H1 (cell line): ENCODE data around the gene DEDD. TPM values are rescaled to one million over a fixed set of nuclear protein-coding genes. Genes with fewer than 3 reads are reported as not detected.

Experiments used
- CTCF ChIA-PET: fragments of 300-600 bp; sonication (Branson Sonifier 250); formaldehyde crosslinking; loops from one replicate; lab custom pipeline; 2021; ENCODE audit not compliant: partially characterized antibody; lab: Charles Lee
- POLR2A ChIA-PET: fragments of 300-600 bp; sonication (Branson Sonifier 250); formaldehyde crosslinking; loops from one replicate; lab custom pipeline; 2021; ENCODE audit warnings: inconsistent platforms; ENCODE audit not compliant: partially characterized antibody; lab: Charles Lee
- DNase-seq, 2 experiments: peaks; one replicate each; pipeline versions ENCODE4 v3.0.0 to v3.0.0-alpha.2; 2010 to 2022; ENCODE audit warnings: low spot score in 2 of 2, low read depth in 1 of 2, mixed read lengths in 1 of 2
- FAIRE-seq: peaks from 2 replicates; lab custom pipeline; 2011; peaks lifted over from hg19 to GRCh38; lab: Jason Lieb, UNC
- H2AFZ ChIP-seq: 2 replicates; pipeline ENCODE4 v1.8.1; 2012; ENCODE audit warnings: low read length, inconsistent platforms
- H2AK5ac ChIP-seq: 2 replicates; pipeline ENCODE4 v1.6.1; 2013; ENCODE audit warnings: low read depth, low read length
- H2BK120ac ChIP-seq: replicated peaks from 2 replicates; pipeline ENCODE3; 2013; ENCODE audit warnings: low read depth, low read length, inconsistent platforms
- H2BK12ac ChIP-seq: 2 replicates; pipeline ENCODE4 v1.6.1; 2013; ENCODE audit warnings: low read depth, low read length
- H2BK15ac ChIP-seq: 2 replicates; pipeline ENCODE4 v1.6.1; 2013; ENCODE audit warnings: low read length
- H2BK20ac ChIP-seq: 2 replicates; pipeline ENCODE4 v1.6.1; 2013; ENCODE audit warnings: low read length
- H2BK5ac ChIP-seq: 2 replicates; pipeline ENCODE4 v1.6.1; 2013; ENCODE audit warnings: low read depth, low read length
- H3K14ac ChIP-seq: 2 replicates; pipeline ENCODE4 v1.6.1; 2013; ENCODE audit warnings: inconsistent platforms; ENCODE audit not compliant: insufficient read length
- H3K18ac ChIP-seq: 2 replicates; pipeline ENCODE4 v1.6.1; 2013; ENCODE audit warnings: low read length; ENCODE audit errors: extremely low read depth
- H3K23ac ChIP-seq: 2 replicates; pipeline ENCODE4 v1.6.1; 2013; ENCODE audit warnings: inconsistent platforms; ENCODE audit not compliant: insufficient read length
- H3K23me2 ChIP-seq: 2 replicates; pipeline ENCODE4 v1.6.1; 2013; ENCODE audit warnings: low read depth, low read length
- H3K27ac ChIP-seq: 2 replicates; pipeline ENCODE4 v1.6.1; 2011; ENCODE audit warnings: low read depth, low read length, inconsistent platforms
- H3K27me3 ChIP-seq, 4 experiments: replicated peaks in 1 of 4; 1 replicate in 1 of 4; 2 replicates in 3 of 4; pipeline versions ENCODE4 v1.6.1 to v1.8.1; 2011 to 2013; ENCODE audit warnings: low read length in 3 of 4, mild to moderate bottlenecking in 3 of 4, inconsistent platforms in 2 of 4, mixed read lengths in 2 of 4, moderate library complexity in 1 of 4; ENCODE audit not compliant: control insufficient read depth in 3 of 4, insufficient read depth in 3 of 4; ENCODE audit errors: extremely low read depth in 1 of 4
- H3K36me3 ChIP-seq, 4 experiments: 2 replicates each; pipeline versions ENCODE4 v1.6.1 to v1.8.1; 2011 to 2013; ENCODE audit warnings: mild to moderate bottlenecking in 4 of 4, low read length in 3 of 4, moderate library complexity in 2 of 4, control low read depth in 1 of 4, inconsistent platforms in 1 of 4; ENCODE audit not compliant: insufficient read depth in 4 of 4, control insufficient read depth in 2 of 4
- H3K4ac ChIP-seq: replicated peaks from 2 replicates; pipeline ENCODE3; 2013; ENCODE audit warnings: low read length, low read depth, mixed read lengths, inconsistent platforms; ENCODE audit not compliant: insufficient read length
- H3K4me1 ChIP-seq, 4 experiments: replicated peaks in 1 of 4; 1 replicate in 1 of 4; 2 replicates in 3 of 4; pipeline versions ENCODE4 v1.6.1 to v1.8.1; 2011 to 2013; ENCODE audit warnings: low read length in 3 of 4, inconsistent platforms in 2 of 4, mixed read lengths in 1 of 4; ENCODE audit not compliant: insufficient read depth in 4 of 4, control insufficient read depth in 3 of 4
- H3K4me2 ChIP-seq, 2 experiments: 2 replicates each; pipeline versions ENCODE4 v1.6.1 to v1.8.1; 2011 to 2013; ENCODE audit warnings: low read depth in 2 of 2, low read length in 2 of 2, control low read depth in 1 of 2, inconsistent platforms in 1 of 2, mild to moderate bottlenecking in 1 of 2; ENCODE audit not compliant: insufficient read depth in 1 of 2
- H3K4me3 ChIP-seq, 4 experiments: fragments of 200-600, 300-600 bp in 1 of 4; sonication (generic), shearing (Covaris generic), sonication (Bioruptor Twin) in 1 of 4; 2 replicates each; pipeline versions ENCODE4 v1.5.1 to v1.8.1; 2011 to 2016; ENCODE audit warnings: low read length in 4 of 4, low read depth in 3 of 4, control low read depth in 2 of 4, inconsistent platforms in 2 of 4, mild to moderate bottlenecking in 2 of 4, mixed read lengths in 1 of 4, moderate library complexity in 1 of 4; ENCODE audit not compliant: insufficient read depth in 2 of 4; ENCODE audit errors: extremely low read depth in 1 of 4
- H3K56ac ChIP-seq: replicated peaks from 2 replicates; pipeline ENCODE3; 2013; ENCODE audit warnings: low read depth, mild to moderate bottlenecking, mixed read lengths, low read length, inconsistent platforms; ENCODE audit not compliant: insufficient read length
- H3K79me1 ChIP-seq: 2 replicates; pipeline ENCODE4 v1.6.1; 2013; ENCODE audit warnings: low read depth, low read length, control low read depth
- H3K79me2 ChIP-seq, 2 experiments: 2 replicates each; pipeline versions ENCODE4 v1.6.1 to v1.8.1; 2012 to 2013; ENCODE audit warnings: low read length in 2 of 2, mild to moderate bottlenecking in 2 of 2, inconsistent platforms in 1 of 2; ENCODE audit not compliant: insufficient read depth in 2 of 2, control insufficient read depth in 1 of 2
- H3K9ac ChIP-seq, 4 experiments: replicated peaks in 1 of 4; 1 replicate in 1 of 4; 2 replicates in 3 of 4; pipeline versions ENCODE4 v1.6.1 to v1.8.1; 2011 to 2013; ENCODE audit warnings: low read depth in 3 of 4, low read length in 3 of 4, control low read depth in 2 of 4, mild to moderate bottlenecking in 2 of 4, moderate library complexity in 2 of 4, inconsistent platforms in 1 of 4; ENCODE audit errors: extremely low read depth in 1 of 4
- H3K9me3 ChIP-seq, 2 experiments: 2 replicates each; pipeline versions ENCODE4 v1.6.1 to v1.8.1; 2012 to 2013; ENCODE audit warnings: mild to moderate bottlenecking in 2 of 2, moderate library complexity in 2 of 2, control low read depth in 1 of 2, inconsistent platforms in 1 of 2, low read depth in 1 of 2, low read length in 1 of 2, mixed read lengths in 1 of 2; ENCODE audit not compliant: insufficient read depth in 2 of 2
- H4K20me1 ChIP-seq, 2 experiments: replicated peaks in 1 of 2; 2 replicates each; pipeline versions ENCODE3 to v1.8.1; 2011 to 2013; ENCODE audit warnings: inconsistent platforms in 2 of 2, low read length in 2 of 2, mild to moderate bottlenecking in 1 of 2; ENCODE audit not compliant: insufficient read depth in 2 of 2, control insufficient read depth in 1 of 2
- H4K5ac ChIP-seq: 2 replicates; pipeline ENCODE4 v1.6.1; 2013; ENCODE audit warnings: low read length, low read depth, mixed read lengths, inconsistent platforms; ENCODE audit not compliant: insufficient read length
- H4K8ac ChIP-seq: 2 replicates; pipeline ENCODE4 v1.8.0; 2013; ENCODE audit warnings: mild to moderate bottlenecking, moderate library complexity, low read length, inconsistent platforms; ENCODE audit not compliant: insufficient read depth; ENCODE audit errors: extremely low read depth
- H4K91ac ChIP-seq: replicated peaks from 2 replicates; pipeline ENCODE3; 2013; ENCODE audit warnings: low read length, mixed read lengths, inconsistent platforms; ENCODE audit not compliant: insufficient read length
- CBX8 ChIP-seq: fragments of 300-800, 300-1000 bp; sonication (generic); IDR thresholded peaks from 2 replicates; pipeline ENCODE4 v1.7.1; 2016; ENCODE audit warnings: low read depth, low read length, borderline replicate concordance
- EP300 ChIP-seq, 2 experiments: IDR thresholded peaks; 1 replicate in 1 of 2; 2 replicates in 1 of 2; pipeline ENCODE4 v1.6.1; 2011 to 2012; ENCODE audit warnings: low read depth in 2 of 2, low read length in 2 of 2, mild to moderate bottlenecking in 2 of 2, borderline replicate concordance in 1 of 2, inconsistent platforms in 1 of 2, moderate library complexity in 1 of 2
- GTF2F1 ChIP-seq: IDR thresholded peaks from 2 replicates; pipeline ENCODE4 v1.6.1; 2012; ENCODE audit warnings: low read depth, low read length, improper control_type of control experiment, borderline replicate concordance
- KDM1A ChIP-seq: fragments of 200-600, 300-600 bp; sonication (generic); IDR thresholded peaks from 2 replicates; pipeline ENCODE4 v1.7.1; 2016; ENCODE audit warnings: mild to moderate bottlenecking, low read length, borderline replicate concordance
- RAD21 ChIP-seq, 2 experiments: IDR thresholded peaks in 1 of 2; conservative IDR thresholded peaks in 1 of 2; 2 replicates each; pipeline ENCODE4 v1.6.1; 2011; ENCODE audit warnings: low read depth in 2 of 2, low read length in 2 of 2, improper control_type of control experiment in 1 of 2, inconsistent platforms in 1 of 2, mild to moderate bottlenecking in 1 of 2, moderate library complexity in 1 of 2
- RXRA ChIP-seq: IDR thresholded peaks from 2 replicates; pipeline ENCODE4 v1.6.1; 2011; ENCODE audit warnings: low read depth, mild to moderate bottlenecking, low read length, moderate library complexity; ENCODE audit not compliant: insufficient read depth
- SRF ChIP-seq: IDR thresholded peaks from 2 replicates; pipeline ENCODE4 v1.6.1; 2011; ENCODE audit warnings: mild to moderate bottlenecking, low read depth, low read length, moderate library complexity
- WGBS, 2 experiments: shearing (Covaris generic) in 1 of 2; methylation state at CpG; one replicate each; pipeline versions ENCODE4 v1.1.6 to v1.1.7; 2013 to 2015; ENCODE audit warnings: low lambda C conversion rate in 2 of 2, mixed read lengths in 2 of 2, inconsistent platforms in 1 of 2, low coverage in 1 of 2, missing lambda C conversion rate in 1 of 2; ENCODE audit not compliant: insufficient replicate concordance in 2 of 2, insufficient coverage in 1 of 2, insufficient read length in 1 of 2; ENCODE audit errors: extremely low coverage in 1 of 2, missing lambda C conversion rate in 1 of 2; 5-methylcytosine and 5-hydroxymethylcytosine counted together
- polyA plus RNA-seq, 7 experiments: library from polyadenylated mRNA; depleted of rRNA in 3 of 7; stranded (reverse) in 5 of 7; unstranded in 2 of 7; fragments of >200 nt in 5 of 7; fragments of 200-250 nt in 2 of 7; gene quantifications; 1 replicate in 5 of 7; 2 replicates in 1 of 7; 4 replicates in 1 of 7; pipeline versions ENCODE4 v1.2.1 to v1.2.3, GENCODE V29; 2011 to 2013; ENCODE audit warnings: missing spikeins in 2 of 7, mixed read lengths in 2 of 7
- total RNA-seq: library from RNA; stranded (reverse); fragmentation: NEBNext Ultra II Directional; extraction: Animal tissue kit (Norgen Biotek cat#: 25700); gene quantifications from 2 replicates; pipeline ENCODE4 v1.2.1, GENCODE V29; 2021
- TF ChIP-seq, protein P1 (sequence below), 3 experiments: IDR thresholded peaks; 1 replicate in 2 of 3; 2 replicates in 1 of 3; pipeline versions ENCODE4 v1.5.1 to v1.6.1; 2011; ENCODE audit warnings: low read length in 3 of 3, mild to moderate bottlenecking in 3 of 3, inconsistent platforms in 2 of 3, low read depth in 1 of 3, moderate library complexity in 1 of 3; ENCODE audit not compliant: insufficient read depth in 1 of 3; ENCODE audit errors: control extremely low read depth in 1 of 3

The DEDD gene
- total and polyA plus RNA-seq, 2 of the 8 experiments (the other 6 are each of a cell fraction or from before 2014, with no cell fraction given), result 42.6 to 55.9 TPM

DNA sequence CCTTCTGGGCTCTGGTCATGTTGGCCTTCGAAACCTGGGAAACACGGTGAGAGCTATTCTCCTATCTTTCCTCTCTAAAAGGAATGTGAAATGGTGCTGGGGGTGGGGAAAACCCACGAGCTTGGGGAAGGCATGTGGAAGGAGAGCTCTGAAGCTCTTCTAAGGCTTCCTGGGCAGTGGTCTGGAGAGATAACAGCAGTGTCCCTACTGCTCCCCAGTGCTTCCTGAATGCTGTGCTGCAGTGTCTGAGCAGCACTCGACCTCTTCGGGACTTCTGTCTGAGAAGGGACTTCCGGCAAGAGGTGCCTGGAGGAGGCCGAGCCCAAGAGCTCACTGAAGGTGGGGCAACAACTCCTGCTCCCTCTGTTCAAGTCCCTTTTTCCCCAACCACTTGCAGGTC is 29.6 kb upstream of the DEDD start:
- Histone ChIP-seq H3K9me3 (no peaks in the 10 kb centered on the region), H3K56ac (no peak overlapping the region), H3K4me3 (no peak overlapping the region), H4K5ac (no peak overlapping the region), H3K27me3 (no peaks in the 10 kb centered on the region), H2BK15ac (no peak overlapping the region), H3K4me1 (peaks cover 0 to 20% (median 8%) of the 10 kb centered on the region in 4 experiments; a peak in 5 of 7 replicates), H2AK5ac (no peak overlapping the region), H4K8ac (no peak overlapping the region), H3K27ac (no peak overlapping the region), H3K23ac (no peak overlapping the region), H3K36me3 (peaks cover 0 to 9% (median 7%) of the 10 kb centered on the region in 4 experiments; a peak in 5 of 8 replicates), H4K91ac (no peak overlapping the region), H3K14ac (no peak overlapping the region), H3K4ac (no peak overlapping the region), H3K79me1 (no peaks in the 10 kb centered on the region; the same call in 1 of the 2 replicates), H3K4me2 (no peak overlapping the region), H2BK20ac (no peak overlapping the region), H3K9ac (no peak overlapping the region), H2BK5ac (no peak overlapping the region), H2BK12ac (no peak overlapping the region)
- POLR2A ChIA-PET, result interaction anchor here (0.7 to 2.2 kb wide), 4 partner anchors 8 to 40 kb away, joined by 3 to 8 read pairs (median 4); partner anchors contain the start of genes DEDD, NDUFS2 and UFC1
- FAIRE-seq (no peak), DNase-seq (no peak)
- WGBS, 2 experiments, result 87% methylated on average over 7 of the region's 7 CpGs; no CpG with 5 or more reads in 1 of the 2 experiments
- no peak for TF ChIP-seq KDM1A
- TF ChIP-seq, protein P1, sequence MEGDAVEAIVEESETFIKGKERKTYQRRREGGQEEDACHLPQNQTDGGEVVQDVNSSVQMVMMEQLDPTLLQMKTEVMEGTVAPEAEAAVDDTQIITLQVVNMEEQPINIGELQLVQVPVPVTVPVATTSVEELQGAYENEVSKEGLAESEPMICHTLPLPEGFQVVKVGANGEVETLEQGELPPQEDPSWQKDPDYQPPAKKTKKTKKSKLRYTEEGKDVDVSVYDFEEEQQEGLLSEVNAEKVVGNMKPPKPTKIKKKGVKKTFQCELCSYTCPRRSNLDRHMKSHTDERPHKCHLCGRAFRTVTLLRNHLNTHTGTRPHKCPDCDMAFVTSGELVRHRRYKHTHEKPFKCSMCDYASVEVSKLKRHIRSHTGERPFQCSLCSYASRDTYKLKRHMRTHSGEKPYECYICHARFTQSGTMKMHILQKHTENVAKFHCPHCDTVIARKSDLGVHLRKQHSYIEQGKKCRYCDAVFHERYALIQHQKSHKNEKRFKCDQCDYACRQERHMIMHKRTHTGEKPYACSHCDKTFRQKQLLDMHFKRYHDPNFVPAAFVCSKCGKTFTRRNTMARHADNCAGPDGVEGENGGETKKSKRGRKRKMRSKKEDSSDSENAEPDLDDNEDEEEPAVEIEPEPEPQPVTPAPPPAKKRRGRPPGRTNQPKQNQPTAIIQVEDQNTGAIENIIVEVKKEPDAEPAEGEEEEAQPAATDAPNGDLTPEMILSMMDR (IDR thresholded peaks at IDR 0.05; ENCODE audit: control extremely low read depth in 1 of 3, insufficient read depth in 1 of 3, low read depth in 1 of 3, low read length in 3 of 3), result no peak
- no peak for TF ChIP-seq EP300 (IDR thresholded peaks at IDR 0.05; ENCODE audit: borderline replicate concordance in 1 of 2, low read depth in 2 of 2, low read length in 2 of 2)
- TF ChIP-seq CBX8, result no peak
- TF ChIP-seq RAD21 (IDR thresholded peaks at IDR 0.05 in 1 of 2, conservative IDR thresholded peaks at IDR 0.05 in 1 of 2; ENCODE audit: low read depth in 2 of 2, low read length in 2 of 2), result no peak
- no peak for TF ChIP-seq SRF
- no peak for TF ChIP-seq GTF2F1
- no peak for TF ChIP-seq RXRA
- TF ChIP-seq, all 59 proteins: peak for 0
- no peaks in the 10 kb centered on the region; a peak in 1 of 4 replicates for H3K79me2 ChIP-seq
- H3K18ac ChIP-seq, result no peak overlapping the region
- H2BK120ac ChIP-seq, result no peak overlapping the region
- CTCF ChIA-PET, result interaction anchor here (0.6 to 5.2 kb wide), 6 partner anchors 7 to 66 kb away, joined by 3 to 32 read pairs (median 3); partner anchors contain the start of gene UFC1
- no peak overlapping the region for H2AFZ ChIP-seq
- no peaks in the 10 kb centered on the region for H4K20me1 ChIP-seq
- H3K23me2 ChIP-seq, result peaks cover 17% of the 10 kb centered on the region
